Smooth muscle cell (in vitro differentiated cells): Measurements from ENCODE around the gene ENOSF1. TPM values are rescaled to one million over a fixed set of nuclear protein-coding genes. Genes with fewer than 3 reads are reported as not detected.
A peak's percentile ranks its signal among the peaks of the same experiment; 100 is the strongest.

Experiments used
- DNase-seq: peaks from one replicate; lab custom pipeline; 2025; ENCODE audit not compliant: unreplicated experiment; lab: John Stamatoyannopoulos, UW
- H2AFZ ChIP-seq: fragments of 200-600 bp; sonication (generic); 2 replicates; pipeline ENCODE4 v1.6.0; 2016; ENCODE audit warnings: antibody characterized with exemption, low read depth, mild to moderate bottlenecking
- H3F3A ChIP-seq: fragments of 200-600 bp; sonication (generic); 2 replicates; pipeline ENCODE4 v1.6.0; 2017; ENCODE audit warnings: antibody characterized with exemption, low read depth
- H3K27ac ChIP-seq: fragments of 200-600 bp; sonication (generic); 2 replicates; pipeline ENCODE4 v1.5.1; 2016; ENCODE audit warnings: low read depth, mild to moderate bottlenecking
- H3K27me3 ChIP-seq: fragments of 200-600 bp; sonication (generic); 2 replicates; pipeline ENCODE4 v1.6.1; 2016; ENCODE audit warnings: low read depth, mild to moderate bottlenecking
- H3K36me3 ChIP-seq: fragments of 200-600 bp; sonication (generic); 2 replicates; pipeline ENCODE4 v1.5.1; 2016; ENCODE audit warnings: low read depth
- H3K4me1 ChIP-seq: fragments of 200-600 bp; sonication (generic); 2 replicates; pipeline ENCODE4 v1.5.1; 2016; ENCODE audit warnings: low read depth
- H3K4me2 ChIP-seq: fragments of 200-600 bp; sonication (generic); 2 replicates; pipeline ENCODE4 v1.6.0; 2016; ENCODE audit warnings: mild to moderate bottlenecking
- H3K4me3 ChIP-seq: fragments of 200-600 bp; sonication (generic); 2 replicates; pipeline ENCODE4 v1.5.1; 2016; ENCODE audit warnings: mild to moderate bottlenecking
- H3K79me2 ChIP-seq: fragments of 200-600 bp; sonication (generic); 2 replicates; pipeline ENCODE4 v1.6.0; 2016; ENCODE audit warnings: low read depth, mild to moderate bottlenecking
- H3K9ac ChIP-seq: fragments of 200-600 bp; sonication (generic); 2 replicates; pipeline ENCODE4 v1.6.0; 2016; ENCODE audit warnings: low read depth
- H3K9me3 ChIP-seq: fragments of 200-600 bp; sonication (generic); replicated peaks from 2 replicates; pipeline ENCODE4 v1.5.1; 2016; ENCODE audit warnings: low read depth
- H4K20me1 ChIP-seq: fragments of 200-600 bp; sonication (generic); 2 replicates; pipeline ENCODE4 v1.6.0; 2016; ENCODE audit warnings: low read depth
- WGBS: methylation state at CpG from one replicate; pipeline ENCODE4 v1.1.7; 2016; ENCODE audit warnings: low lambda C conversion rate; 5-methylcytosine and 5-hydroxymethylcytosine counted together
- polyA plus RNA-seq: library from polyadenylated mRNA; unstranded; fragments of >200 nt; fragmentation: Nextera tagmentation; extraction: Ambion mirVana; gene quantifications from 2 replicates; pipeline ENCODE4 v1.2.1, GENCODE V29; 2016
- total RNA-seq: library from RNA; depleted of rRNA; stranded (reverse); fragments of >200 nt; gene quantifications from 2 replicates; pipeline ENCODE4 v1.2.3, GENCODE V29; 2014
- TF ChIP-seq, protein P1 (sequence below): fragments of 200-600 bp; sonication (generic); IDR thresholded peaks from 2 replicates; pipeline ENCODE4 v1.5.1; 2017; ENCODE audit warnings: borderline replicate concordance, mild to moderate bottlenecking, antibody characterized with exemption; ENCODE audit not compliant: insufficient read depth, poor library complexity, severe bottlenecking

ENOSF1 gene
- total and polyA plus RNA-seq, 2 experiments from 2014 or later = 6.6 to 12.4 TPM

DNA sequence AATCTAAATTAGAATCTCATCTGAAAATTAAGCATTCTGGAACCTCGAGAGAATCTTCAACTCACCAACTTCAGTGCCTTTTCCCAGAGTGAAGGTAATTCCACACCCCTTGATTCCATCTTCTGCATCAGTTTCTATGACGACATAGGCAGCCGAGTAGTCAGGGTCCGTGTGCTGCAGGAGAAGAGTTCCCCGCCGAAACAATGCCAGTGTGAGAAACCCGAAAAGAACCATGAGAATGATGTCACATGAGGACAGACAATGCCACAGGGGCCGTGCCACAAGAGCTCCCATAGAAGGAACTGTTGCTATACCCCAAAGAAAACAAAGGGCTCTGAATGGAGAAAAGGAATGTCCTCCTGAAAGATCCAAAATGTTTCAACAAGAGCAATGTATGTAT, 6.0 kb downstream of the ENOSF1 start:
- WGBS = 92% methylated on average over 8 of the region's 8 CpGs
- Histone ChIP-seq H2AFZ (no peak overlapping the region), H3K36me3 (no peaks in the 10 kb centered on the region), H3K9me3 (no peaks in the 10 kb centered on the region), H4K20me1 (no peaks in the 10 kb centered on the region), H3K27me3 (no peaks in the 10 kb centered on the region), H3K9ac (no peak overlapping the region), H3K79me2 (peaks cover 8% of the 10 kb centered on the region), H3K4me3 (no peak overlapping the region), H3K4me2 (no peak overlapping the region), H3K27ac (no peak overlapping the region), H3F3A (peaks cover 7% of the 10 kb centered on the region), H3K4me1 (peaks cover 6% of the 10 kb centered on the region)
- DNase-seq = no peak
- TF ChIP-seq, protein P1, sequence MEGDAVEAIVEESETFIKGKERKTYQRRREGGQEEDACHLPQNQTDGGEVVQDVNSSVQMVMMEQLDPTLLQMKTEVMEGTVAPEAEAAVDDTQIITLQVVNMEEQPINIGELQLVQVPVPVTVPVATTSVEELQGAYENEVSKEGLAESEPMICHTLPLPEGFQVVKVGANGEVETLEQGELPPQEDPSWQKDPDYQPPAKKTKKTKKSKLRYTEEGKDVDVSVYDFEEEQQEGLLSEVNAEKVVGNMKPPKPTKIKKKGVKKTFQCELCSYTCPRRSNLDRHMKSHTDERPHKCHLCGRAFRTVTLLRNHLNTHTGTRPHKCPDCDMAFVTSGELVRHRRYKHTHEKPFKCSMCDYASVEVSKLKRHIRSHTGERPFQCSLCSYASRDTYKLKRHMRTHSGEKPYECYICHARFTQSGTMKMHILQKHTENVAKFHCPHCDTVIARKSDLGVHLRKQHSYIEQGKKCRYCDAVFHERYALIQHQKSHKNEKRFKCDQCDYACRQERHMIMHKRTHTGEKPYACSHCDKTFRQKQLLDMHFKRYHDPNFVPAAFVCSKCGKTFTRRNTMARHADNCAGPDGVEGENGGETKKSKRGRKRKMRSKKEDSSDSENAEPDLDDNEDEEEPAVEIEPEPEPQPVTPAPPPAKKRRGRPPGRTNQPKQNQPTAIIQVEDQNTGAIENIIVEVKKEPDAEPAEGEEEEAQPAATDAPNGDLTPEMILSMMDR = no peak

DNA sequence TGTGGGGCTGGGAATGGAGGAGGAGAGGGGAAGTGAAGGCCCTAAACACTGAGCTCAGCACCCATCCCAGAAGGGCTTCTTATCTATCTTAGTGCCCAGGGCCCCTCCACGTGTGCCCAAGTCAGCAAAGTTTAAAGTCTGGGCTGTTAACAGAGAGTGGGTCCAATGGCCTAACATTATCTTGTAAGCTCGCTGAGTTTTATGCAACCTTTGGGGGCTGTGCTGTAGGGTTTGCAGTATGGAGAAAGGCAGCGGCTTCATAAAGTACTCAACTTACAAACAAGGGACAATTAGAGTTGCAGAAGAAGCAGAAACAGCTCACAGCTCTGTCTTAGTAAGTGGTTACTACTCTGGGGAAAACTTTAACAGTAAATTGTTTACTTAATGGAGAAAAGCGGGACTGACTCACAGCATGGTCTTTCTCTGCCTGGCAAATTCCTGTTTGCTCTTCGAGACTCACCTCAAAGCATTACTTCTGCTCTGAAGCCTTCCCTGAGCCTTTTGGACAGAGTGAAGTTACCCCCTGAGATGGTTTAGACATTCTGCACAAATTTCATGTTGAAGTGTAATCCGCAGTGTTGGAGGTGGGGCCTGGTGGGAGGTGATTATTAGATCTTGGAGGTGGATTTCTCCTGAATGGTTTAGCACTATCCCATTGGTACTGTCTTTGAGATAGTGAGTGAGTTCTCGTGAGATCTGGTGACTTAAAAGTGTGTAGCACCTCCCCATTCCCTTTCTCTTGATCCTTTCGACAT, 9.0 kb downstream of the ENOSF1 start:
- DNase-seq = no peak
- no peaks in the 10 kb centered on the region for H3K27me3 ChIP-seq
- H3K9me3 ChIP-seq = no peaks in the 10 kb centered on the region
- H2AFZ ChIP-seq = no peak overlapping the region
- H4K20me1 ChIP-seq = no peaks in the 10 kb centered on the region
- peak overlapping the region; percentile 76 for H3K9ac ChIP-seq
- peaks cover 7% of the 10 kb centered on the region for H3F3A ChIP-seq
- H3K27ac ChIP-seq = peak overlapping the region; percentile 97
- H3K79me2 ChIP-seq = no peaks in the 10 kb centered on the region
- H3K36me3 ChIP-seq = no peaks in the 10 kb centered on the region
- H3K4me3 ChIP-seq = no peak overlapping the region
- WGBS = 40% methylated on average over 8 of the region's 8 CpGs
- H3K4me1 ChIP-seq = peaks cover 4% of the 10 kb centered on the region
- TF ChIP-seq, protein P1 = no peak
- peak overlapping the region; percentile 69 for H3K4me2 ChIP-seq

DNA sequence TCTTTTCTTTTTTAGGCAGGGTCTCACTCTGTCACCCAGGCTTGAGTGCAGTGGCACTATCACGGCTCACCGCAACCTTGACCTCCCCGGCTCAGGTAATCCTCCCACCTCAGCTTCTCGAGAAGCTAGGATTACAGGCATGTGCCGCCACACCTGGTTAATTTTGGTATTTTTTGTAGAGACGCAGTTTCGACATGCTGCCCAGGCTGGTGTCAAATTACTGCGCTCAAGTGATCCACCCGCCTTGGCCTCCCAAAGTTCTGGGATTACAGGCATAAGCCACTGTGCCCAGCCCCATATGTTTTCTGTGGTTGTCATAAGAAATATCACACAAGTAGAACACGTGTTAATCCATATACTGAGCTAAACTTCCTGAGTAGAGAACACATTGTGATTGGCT, 14.6 kb downstream of the ENOSF1 start:
- Histone ChIP-seq H3K9ac (no peak overlapping the region), H2AFZ (no peak overlapping the region), H4K20me1 (no peaks in the 10 kb centered on the region), H3K9me3 (no peaks in the 10 kb centered on the region), H3K4me1 (no peaks in the 10 kb centered on the region), H3K27me3 (no peaks in the 10 kb centered on the region), H3K79me2 (no peaks in the 10 kb centered on the region), H3F3A (no peaks in the 10 kb centered on the region), H3K4me2 (no peak overlapping the region), H3K4me3 (no peak overlapping the region), H3K27ac (no peak overlapping the region), H3K36me3 (no peaks in the 10 kb centered on the region)
- no peak for DNase-seq
- WGBS = 77% methylated on average over 10 of the region's 10 CpGs
- TF ChIP-seq, protein P1 = no peak

DNA sequence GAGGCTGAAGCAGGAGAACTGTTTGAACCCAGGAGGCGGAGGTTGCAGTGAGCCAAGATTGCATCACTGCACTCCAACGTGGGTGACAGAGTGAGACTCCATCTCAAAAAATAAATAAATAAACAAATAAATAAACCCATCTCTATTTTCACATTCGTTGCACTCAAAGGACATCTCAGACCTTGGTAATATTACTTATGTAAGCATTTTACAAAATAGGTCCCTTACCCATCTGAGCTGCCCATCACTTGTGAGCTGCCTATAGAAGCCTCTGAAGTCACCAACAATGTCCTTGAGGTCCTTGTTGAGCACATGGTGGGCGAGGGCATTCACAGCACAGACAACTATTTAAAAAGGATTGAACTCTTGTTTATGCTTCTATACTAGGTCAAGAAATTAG, 15.4 kb downstream of the ENOSF1 start:
- Histone ChIP-seq H3K9me3 (no peaks in the 10 kb centered on the region), H2AFZ (no peak overlapping the region), H3K27me3 (no peaks in the 10 kb centered on the region), H3K4me3 (no peak overlapping the region), H3K4me2 (no peak overlapping the region), H3K27ac (no peak overlapping the region), H3K36me3 (no peaks in the 10 kb centered on the region), H4K20me1 (no peaks in the 10 kb centered on the region), H3K79me2 (no peaks in the 10 kb centered on the region), H3K4me1 (no peaks in the 10 kb centered on the region), H3F3A (no peaks in the 10 kb centered on the region), H3K9ac (no peak overlapping the region)
- TF ChIP-seq, protein P1 = no peak
- WGBS = 97% methylated on average over 4 of the region's 4 CpGs
- DNase-seq = no peak
